OCI-LY3 (cell line): ENCODE results near the gene HBZ.
"Not testable (repeated sequence)": the region's sequence is repeated elsewhere in the genome, so short reads cannot be mapped to it uniquely, and the experiment has no call there.

Experiments used
- H2AFZ ChIP-seq: fragments of 200-600, 300-600 bp; shearing (Covaris generic); 2 replicates; pipeline ENCODE4 v1.6.0; 2014; ENCODE audit warnings: antibody characterized with exemption, low read depth, low read length
- H3K27ac ChIP-seq: fragments of 200-600, 300-600 bp; sonication (generic); 2 replicates; pipeline ENCODE4 v1.5.1; 2014; ENCODE audit warnings: mild to moderate bottlenecking, low read length, moderate library complexity, mixed read lengths
- H3K27me3 ChIP-seq: fragments of 200-600, 300-600 bp; sonication (generic); 2 replicates; pipeline ENCODE4 v1.6.1; 2014; ENCODE audit warnings: low read depth, low read length, mixed read lengths
- H3K36me3 ChIP-seq: fragments of 200-600, 300-600 bp; sonication (generic); replicated peaks from 2 replicates; pipeline ENCODE3; 2014; ENCODE audit warnings: low read depth, low read length, mixed read lengths
- H3K4me1 ChIP-seq: fragments of 300-600, 200-600 bp; sonication (generic); 2 replicates; pipeline ENCODE4 v1.6.1; 2014; ENCODE audit warnings: low read length, mixed read lengths
- H3K4me2 ChIP-seq: fragments of 200-600, 300-600 bp; sonication (generic); 2 replicates; pipeline ENCODE4 v1.6.1; 2014; ENCODE audit warnings: low read length, mixed read lengths
- H3K4me3 ChIP-seq: fragments of 300-600, 200-600 bp; sonication (generic); 2 replicates; pipeline ENCODE4 v1.5.1; 2014; ENCODE audit warnings: antibody characterized with exemption, mild to moderate bottlenecking, low read length, moderate library complexity
- H3K79me2 ChIP-seq: fragments of 300-600, 200-600 bp; shearing (Covaris generic); 2 replicates; pipeline ENCODE4 v1.6.1; 2014; ENCODE audit warnings: mild to moderate bottlenecking, low read length, mixed read lengths
- H3K9ac ChIP-seq: fragments of 300-600, 200-600 bp; shearing (Covaris generic); 2 replicates; pipeline ENCODE4 v1.6.0; 2014; ENCODE audit warnings: mild to moderate bottlenecking, low read length, moderate library complexity
- H3K9me3 ChIP-seq: fragments of 200-600, 300-600 bp; shearing (Covaris generic); 2 replicates; pipeline ENCODE4 v1.6.1; 2014; ENCODE audit warnings: low read length, mixed read lengths; ENCODE audit not compliant: insufficient read depth
- H4K20me1 ChIP-seq: fragments of 200-600, 300-600 bp; sonication (generic); 2 replicates; pipeline ENCODE4 v1.6.1; 2016; ENCODE audit warnings: low read length, mixed read lengths; ENCODE audit not compliant: insufficient read depth
- EZH2phosphoT487 ChIP-seq: fragments of 200-600 bp; shearing (Covaris generic); IDR thresholded peaks from 2 replicates; pipeline ENCODE4 v1.6.1; 2018; ENCODE audit warnings: antibody characterized with exemption, mixed run types, low read depth
- TF ChIP-seq, protein P1 (sequence below): fragments of 200-600, 300-600 bp; sonication (generic); IDR thresholded peaks from 2 replicates; pipeline ENCODE4 v1.5.1; 2014; ENCODE audit warnings: antibody characterized with exemption, low read length, low read depth

The HBZ gene

DNA sequence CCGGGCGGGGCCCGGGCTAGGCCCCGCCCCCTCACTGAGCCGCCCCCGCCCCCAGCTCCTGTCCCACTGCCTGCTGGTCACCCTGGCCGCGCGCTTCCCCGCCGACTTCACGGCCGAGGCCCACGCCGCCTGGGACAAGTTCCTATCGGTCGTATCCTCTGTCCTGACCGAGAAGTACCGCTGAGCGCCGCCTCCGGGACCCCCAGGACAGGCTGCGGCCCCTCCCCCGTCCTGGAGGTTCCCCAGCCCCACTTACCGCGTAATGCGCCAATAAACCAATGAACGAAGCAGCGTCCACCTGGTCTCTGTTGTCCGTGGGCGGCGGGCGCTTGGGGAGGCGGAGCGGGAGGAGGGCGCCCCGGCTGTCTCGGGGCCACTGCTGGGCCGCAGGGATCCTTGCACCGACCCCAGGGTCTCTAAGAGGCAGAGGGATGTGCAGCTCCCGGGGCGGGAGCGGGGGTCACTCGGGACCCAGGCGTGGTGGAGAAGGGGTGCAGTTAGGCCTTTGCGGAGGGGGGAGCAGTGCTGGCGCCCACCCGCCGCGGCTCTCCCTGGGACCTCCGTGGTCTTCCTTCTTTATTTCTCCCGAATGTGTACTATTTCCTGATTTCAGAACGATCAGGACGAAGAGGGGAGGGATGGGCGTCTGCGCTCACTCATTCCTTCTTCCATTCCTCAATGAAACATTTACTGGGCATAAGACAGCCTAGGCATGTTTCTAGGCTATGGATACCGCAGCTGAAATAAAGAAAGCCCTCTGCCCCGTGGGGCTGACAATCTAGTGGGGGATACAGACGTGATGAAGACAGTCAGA lies 2.0 kb downstream of the HBZ start:
- no peaks in the 10 kb centered on the region for H3K9me3 ChIP-seq
- no peak overlapping the region for H3K9ac ChIP-seq
- peaks cover 5% of the 10 kb centered on the region for H3K4me1 ChIP-seq
- TF ChIP-seq, protein P1, sequence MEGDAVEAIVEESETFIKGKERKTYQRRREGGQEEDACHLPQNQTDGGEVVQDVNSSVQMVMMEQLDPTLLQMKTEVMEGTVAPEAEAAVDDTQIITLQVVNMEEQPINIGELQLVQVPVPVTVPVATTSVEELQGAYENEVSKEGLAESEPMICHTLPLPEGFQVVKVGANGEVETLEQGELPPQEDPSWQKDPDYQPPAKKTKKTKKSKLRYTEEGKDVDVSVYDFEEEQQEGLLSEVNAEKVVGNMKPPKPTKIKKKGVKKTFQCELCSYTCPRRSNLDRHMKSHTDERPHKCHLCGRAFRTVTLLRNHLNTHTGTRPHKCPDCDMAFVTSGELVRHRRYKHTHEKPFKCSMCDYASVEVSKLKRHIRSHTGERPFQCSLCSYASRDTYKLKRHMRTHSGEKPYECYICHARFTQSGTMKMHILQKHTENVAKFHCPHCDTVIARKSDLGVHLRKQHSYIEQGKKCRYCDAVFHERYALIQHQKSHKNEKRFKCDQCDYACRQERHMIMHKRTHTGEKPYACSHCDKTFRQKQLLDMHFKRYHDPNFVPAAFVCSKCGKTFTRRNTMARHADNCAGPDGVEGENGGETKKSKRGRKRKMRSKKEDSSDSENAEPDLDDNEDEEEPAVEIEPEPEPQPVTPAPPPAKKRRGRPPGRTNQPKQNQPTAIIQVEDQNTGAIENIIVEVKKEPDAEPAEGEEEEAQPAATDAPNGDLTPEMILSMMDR: no peak
- TF ChIP-seq EZH2phosphoT487: no peak
- no peaks in the 10 kb centered on the region for H4K20me1 ChIP-seq
- H3K27me3 ChIP-seq: no peaks in the 10 kb centered on the region
- no peak overlapping the region for H3K4me3 ChIP-seq
- no peaks in the 10 kb centered on the region for H3K79me2 ChIP-seq
- no peak overlapping the region for H2AFZ ChIP-seq
- no peaks in the 10 kb centered on the region for H3K36me3 ChIP-seq
- no peak overlapping the region for H3K4me2 ChIP-seq
- no peak overlapping the region for H3K27ac ChIP-seq

DNA sequence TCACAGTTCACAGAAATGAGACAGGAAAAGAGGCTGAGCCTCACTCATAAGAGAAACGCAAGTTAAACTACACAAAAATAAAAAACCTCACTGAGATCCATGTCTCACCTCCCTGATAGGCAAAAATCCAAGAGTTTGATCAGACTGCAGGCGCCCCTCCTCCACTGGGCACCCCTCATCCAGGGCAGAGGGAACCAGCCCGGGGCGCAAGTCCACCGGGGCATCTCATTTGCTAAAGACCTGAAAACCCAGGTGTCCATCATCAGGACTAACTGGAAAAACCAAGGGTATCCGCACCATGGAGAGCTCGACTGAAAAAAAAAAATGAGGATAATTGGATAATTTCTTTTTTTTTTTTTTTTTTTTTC lies 2.6 kb downstream of the HBZ start:
- Histone ChIP-seq H3K36me3 (no peaks in the 10 kb centered on the region), H3K79me2 (no peaks in the 10 kb centered on the region), H3K9me3 (no peaks in the 10 kb centered on the region), H3K27me3 (no peaks in the 10 kb centered on the region), H4K20me1 (no peaks in the 10 kb centered on the region), H3K4me2 (no peak overlapping the region), H2AFZ (no peak overlapping the region), H3K4me1 (peaks cover 5% of the 10 kb centered on the region), H3K27ac (no peak overlapping the region), H3K9ac (no peak overlapping the region), H3K4me3 (no peak overlapping the region)
- TF ChIP-seq, protein P1: no peak
- TF ChIP-seq EZH2phosphoT487: no peak

DNA sequence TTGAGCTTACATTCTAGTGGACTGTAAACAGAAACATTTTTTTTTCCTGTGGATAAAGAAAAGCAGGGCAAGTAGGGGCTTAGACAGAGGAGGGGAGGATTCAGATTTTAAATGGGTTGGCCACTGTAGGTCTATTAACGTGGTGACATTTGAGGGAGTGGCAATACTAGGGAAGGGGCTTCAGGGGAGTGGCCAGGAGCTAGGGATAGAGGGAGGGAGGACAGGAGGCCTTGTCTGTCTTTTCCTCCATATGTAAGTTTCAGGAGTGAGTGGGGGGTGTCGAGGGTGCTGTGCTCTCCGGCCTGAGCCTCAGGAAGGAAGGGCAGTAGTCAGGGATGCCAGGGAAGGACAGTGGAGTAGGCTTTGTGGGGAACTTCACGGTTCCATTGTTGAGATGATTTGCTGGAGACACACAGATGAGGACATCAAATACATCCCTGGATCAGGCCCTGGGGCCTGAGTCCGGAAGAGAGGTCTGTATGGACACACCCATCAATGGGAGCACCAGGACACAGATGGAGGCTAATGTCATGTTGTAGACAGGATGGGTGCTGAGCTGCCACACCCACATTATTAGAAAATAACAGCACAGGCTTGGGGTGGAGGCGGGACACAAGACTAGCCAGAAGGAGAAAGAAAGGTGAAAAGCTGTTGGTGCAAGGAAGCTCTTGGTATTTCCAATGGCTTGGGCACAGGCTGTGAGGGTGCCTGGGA lies 6.8 kb downstream of the HBZ start:
- Histone ChIP-seq H3K36me3 (no peaks in the 10 kb centered on the region), H2AFZ (no peak overlapping the region)
- TF ChIP-seq, protein P1: no peak
- no peak for TF ChIP-seq EZH2phosphoT487

DNA sequence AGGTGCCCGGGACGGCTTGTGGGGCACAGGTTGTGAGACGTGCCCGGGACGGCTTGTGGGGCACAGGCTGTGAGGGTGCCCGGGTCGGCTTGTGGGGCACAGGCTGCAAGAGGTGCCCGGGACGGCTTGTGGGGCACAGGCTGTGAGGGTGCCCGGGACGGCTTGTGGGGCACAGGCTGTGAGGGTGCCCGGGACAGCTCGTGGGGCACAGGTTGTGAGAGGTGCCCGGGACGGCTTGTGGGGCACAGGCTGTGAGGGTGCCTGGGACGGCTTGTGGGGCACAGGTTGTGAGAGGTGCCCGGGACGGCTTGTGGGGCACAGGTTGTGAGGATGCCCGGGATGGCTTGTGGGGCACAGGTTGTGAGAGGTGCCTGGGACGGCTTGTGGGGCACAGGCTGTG lies 7.8 kb downstream of the HBZ start:
- H3K79me2 ChIP-seq: not testable (repeated sequence)

More for the DNA sequence above, 6.8 kb downstream of the HBZ start:
- Histone ChIP-seq H3K4me2 (no peak overlapping the region), H3K79me2 (no peaks in the 10 kb centered on the region), H3K9me3 (no peaks in the 10 kb centered on the region), H3K4me3 (no peak overlapping the region), H4K20me1 (no peaks in the 10 kb centered on the region), H3K27ac (no peak overlapping the region), H3K27me3 (no peaks in the 10 kb centered on the region), H3K4me1 (no peaks in the 10 kb centered on the region), H3K9ac (no peak overlapping the region)

More for the DNA sequence above, 7.8 kb downstream of the HBZ start:
- H3K27me3 ChIP-seq, H3K27ac ChIP-seq, H3K36me3 ChIP-seq, H2AFZ ChIP-seq, H3K9me3 ChIP-seq, H3K4me2 ChIP-seq, H3K4me1 ChIP-seq, H4K20me1 ChIP-seq, H3K9ac ChIP-seq, H3K4me3 ChIP-seq: not testable (repeated sequence)
